A673 (cell line): ENCODE measurements around the gene CLIC4. TPM values are rescaled to one million over a fixed set of nuclear protein-coding genes. Genes with fewer than 3 reads are reported as not detected.

Source experiments
- BruUV-seq: library from RNA; stranded (reverse); fragments of 400-500 nt; replicated peaks from 2 replicates; lab custom pipeline; 2021; lab: Mats Ljungman, UMichigan
- CTCF ChIA-PET: fragments of 300-600 bp; sonication (Branson Sonifier 250); formaldehyde crosslinking; loops from one replicate; lab custom pipeline; 2022; ENCODE audit warnings: antibody characterized with exemption; lab: Charles Lee
- POLR2A ChIA-PET: fragments of 300-600 bp; sonication (Branson Sonifier 250); formaldehyde crosslinking; loops from one replicate; lab custom pipeline; 2022; ENCODE audit warnings: antibody characterized with exemption; ENCODE audit not compliant: low non-redundant PET; lab: Charles Lee
- DNase-seq: peaks from one replicate; pipeline ENCODE4 v3.0.0-alpha.2; 2015; ENCODE audit warnings: low spot score
- H3K27ac ChIP-seq: fragments of 200-600 bp; sonication (generic); 2 replicates; pipeline ENCODE4 v1.5.1; 2016; ENCODE audit warnings: mixed run types, low read depth, mild to moderate bottlenecking, mixed read lengths, antibody characterized with exemption, low read length; ENCODE audit not compliant: poor library complexity, severe bottlenecking
- H3K27me3 ChIP-seq: fragments of 200-600 bp; sonication (generic); replicated peaks from 2 replicates; pipeline ENCODE4 v1.6.1; 2017; ENCODE audit warnings: mixed run types, low read depth, mild to moderate bottlenecking, mixed read lengths, antibody characterized with exemption, low read length; ENCODE audit not compliant: insufficient read depth, poor library complexity
- H3K36me3 ChIP-seq: fragments of 200-600 bp; sonication (generic); 2 replicates; pipeline ENCODE4 v1.6.1; 2016; ENCODE audit warnings: mixed run types, mild to moderate bottlenecking, mixed read lengths, antibody characterized with exemption, low read length; ENCODE audit not compliant: insufficient read depth, poor library complexity, severe bottlenecking
- H3K4me1 ChIP-seq: fragments of 200-600 bp; sonication (generic); 2 replicates; pipeline ENCODE4 v1.6.1; 2017; ENCODE audit warnings: mixed run types, mild to moderate bottlenecking, mixed read lengths, antibody characterized with exemption, low read length; ENCODE audit not compliant: insufficient read depth, poor library complexity, severe bottlenecking
- H3K4me3 ChIP-seq: fragments of 200-600 bp; sonication (generic); 2 replicates; pipeline ENCODE4 v1.5.1; 2016; ENCODE audit warnings: low read depth, mixed run types, mild to moderate bottlenecking, mixed read lengths, low read length; ENCODE audit not compliant: poor library complexity, severe bottlenecking
- H3K9me3 ChIP-seq: fragments of 200-600 bp; sonication (generic); 2 replicates; pipeline ENCODE4 v1.6.1; 2016; ENCODE audit warnings: mixed run types, low read depth, mild to moderate bottlenecking, mixed read lengths, antibody characterized with exemption, low read length; ENCODE audit not compliant: poor library complexity, severe bottlenecking
- EZH2 ChIP-seq: fragments of 200-600 bp; sonication (generic); IDR thresholded peaks from 2 replicates; pipeline ENCODE4 v1.6.1; 2017; ENCODE audit warnings: borderline replicate concordance, low read depth, mild to moderate bottlenecking, mixed read lengths, antibody characterized with exemption, low read length; ENCODE audit not compliant: poor library complexity, severe bottlenecking
- intact Hi-C: fragments of 100-400 bp; cut with micrococcal nuclease; formaldehyde crosslinking; loops from one replicate; pipeline ENCODE4 v1.10.0; 2022; ENCODE audit not compliant: unreplicated experiment
- total RNA-seq: library from RNA; stranded (reverse); gene quantifications from 2 replicates; pipeline ENCODE4 v1.2.3, GENCODE V29; 2021
- TF ChIP-seq, protein P1 (sequence below): fragments of 300-800, 200-600 bp; sonication (generic); conservative IDR thresholded peaks from 2 replicates; pipeline ENCODE4 v1.5.1; 2017; ENCODE audit warnings: low read depth, mild to moderate bottlenecking, antibody characterized with exemption, low read length, moderate library complexity, mixed read lengths

The CLIC4 gene
- total RNA-seq, 1 experiment from 2014 or later: 207 TPM

DNA sequence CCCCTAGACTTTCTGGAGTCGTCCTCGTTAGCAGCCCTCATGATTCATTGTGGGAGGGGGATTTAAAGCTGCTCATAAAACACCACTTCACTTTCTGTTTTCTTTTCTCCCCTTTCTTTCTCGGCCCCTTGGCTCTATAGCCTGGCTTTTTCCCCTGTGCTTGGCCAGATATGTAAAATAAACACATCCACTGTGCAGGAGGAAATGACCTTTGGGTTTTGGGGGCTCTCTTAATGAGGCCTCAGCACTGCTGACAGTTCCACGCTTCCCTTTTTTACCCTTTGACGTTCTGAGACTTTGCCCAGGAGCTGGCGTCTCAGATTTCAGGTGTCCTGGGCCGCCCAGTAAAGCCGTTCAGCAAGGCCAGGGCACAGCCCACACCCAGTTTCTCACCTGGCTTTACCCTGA lies 119.1 kb downstream of the CLIC4 start:
- CTCF ChIA-PET: interaction anchor here (0.7 kb wide), 1 partner anchor 36 kb away, joined by 3 read pairs; no protein-coding TSS in a partner anchor
- no TSS peak for BruUV-seq
- no peaks in the 10 kb centered on the region for H3K4me1 ChIP-seq
- H3K4me3 ChIP-seq: no peak overlapping the region
- no peaks in the 10 kb centered on the region for H3K36me3 ChIP-seq
- intact Hi-C loops: no loop called here
- no peak for DNase-seq
- no peaks in the 10 kb centered on the region for H3K27me3 ChIP-seq
- no peak overlapping the region for H3K27ac ChIP-seq
- TF ChIP-seq, protein P1, sequence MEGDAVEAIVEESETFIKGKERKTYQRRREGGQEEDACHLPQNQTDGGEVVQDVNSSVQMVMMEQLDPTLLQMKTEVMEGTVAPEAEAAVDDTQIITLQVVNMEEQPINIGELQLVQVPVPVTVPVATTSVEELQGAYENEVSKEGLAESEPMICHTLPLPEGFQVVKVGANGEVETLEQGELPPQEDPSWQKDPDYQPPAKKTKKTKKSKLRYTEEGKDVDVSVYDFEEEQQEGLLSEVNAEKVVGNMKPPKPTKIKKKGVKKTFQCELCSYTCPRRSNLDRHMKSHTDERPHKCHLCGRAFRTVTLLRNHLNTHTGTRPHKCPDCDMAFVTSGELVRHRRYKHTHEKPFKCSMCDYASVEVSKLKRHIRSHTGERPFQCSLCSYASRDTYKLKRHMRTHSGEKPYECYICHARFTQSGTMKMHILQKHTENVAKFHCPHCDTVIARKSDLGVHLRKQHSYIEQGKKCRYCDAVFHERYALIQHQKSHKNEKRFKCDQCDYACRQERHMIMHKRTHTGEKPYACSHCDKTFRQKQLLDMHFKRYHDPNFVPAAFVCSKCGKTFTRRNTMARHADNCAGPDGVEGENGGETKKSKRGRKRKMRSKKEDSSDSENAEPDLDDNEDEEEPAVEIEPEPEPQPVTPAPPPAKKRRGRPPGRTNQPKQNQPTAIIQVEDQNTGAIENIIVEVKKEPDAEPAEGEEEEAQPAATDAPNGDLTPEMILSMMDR: no peak
- TF ChIP-seq EZH2: no peak
- POLR2A ChIA-PET: interaction anchor here (0.7 kb wide), 1 partner anchor 15 kb away, joined by 6 read pairs; no protein-coding TSS in a partner anchor
- H3K9me3 ChIP-seq: no peaks in the 10 kb centered on the region

DNA sequence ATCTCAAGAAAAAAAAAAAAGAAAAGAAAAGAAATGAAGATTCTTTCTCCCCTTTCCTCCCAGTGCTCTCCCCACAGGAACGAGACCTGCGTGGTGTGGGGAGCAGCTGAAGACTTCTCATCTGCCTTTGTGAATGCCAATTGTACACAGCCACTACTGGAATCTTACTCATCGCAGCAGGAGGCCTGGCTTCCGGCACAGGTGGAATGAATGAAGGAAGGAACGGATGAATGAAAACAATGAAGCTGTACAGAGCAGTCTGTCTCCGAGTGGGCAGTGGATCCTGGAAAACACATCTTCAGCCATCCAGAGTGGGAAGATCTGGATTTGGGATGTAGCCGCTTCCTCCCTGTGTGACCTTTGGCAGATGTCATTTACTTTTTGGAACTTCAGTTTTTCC lies 119.9 kb downstream of the CLIC4 start:
- POLR2A ChIA-PET: interaction anchor here (0.7 kb wide), 1 partner anchor 16 kb away, joined by 6 read pairs; no protein-coding TSS in a partner anchor
- intact Hi-C loops: no loop called here
- H3K9me3 ChIP-seq: no peaks in the 10 kb centered on the region
- no peak for TF ChIP-seq EZH2
- TF ChIP-seq, protein P1: no peak
- BruUV-seq: no TSS peak
- DNase-seq: no peak
- H3K27me3 ChIP-seq: no peaks in the 10 kb centered on the region
- H3K4me3 ChIP-seq: no peak overlapping the region
- CTCF ChIA-PET: no interaction called here
- H3K27ac ChIP-seq: no peak overlapping the region
- H3K36me3 ChIP-seq: no peaks in the 10 kb centered on the region
- H3K4me1 ChIP-seq: no peaks in the 10 kb centered on the region

DNA sequence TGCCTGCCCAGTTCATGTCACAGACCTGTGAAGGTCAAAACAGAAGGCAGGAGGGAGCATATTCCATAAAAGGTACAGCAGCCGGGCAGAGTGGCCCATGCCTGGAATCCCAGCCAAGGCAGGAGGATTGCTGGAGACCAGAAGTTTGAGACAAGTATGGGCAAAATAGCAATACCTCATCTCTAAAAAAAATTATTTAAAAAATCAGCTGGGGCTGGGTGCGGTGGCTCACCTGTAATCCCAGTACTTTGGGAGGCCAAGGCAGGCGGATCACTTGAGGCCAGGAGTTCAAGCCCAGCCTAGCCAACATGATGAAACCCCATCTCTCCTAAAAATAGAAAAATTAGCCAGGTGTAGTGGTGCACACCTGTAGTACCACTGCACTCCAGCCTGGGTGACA lies 120.3 kb downstream of the CLIC4 start:
- no peaks in the 10 kb centered on the region for H3K4me1 ChIP-seq
- H3K9me3 ChIP-seq: no peaks in the 10 kb centered on the region
- DNase-seq: no peak
- TF ChIP-seq EZH2: no peak
- TF ChIP-seq, protein P1: no peak
- H3K27me3 ChIP-seq: no peaks in the 10 kb centered on the region
- H3K36me3 ChIP-seq: no peaks in the 10 kb centered on the region
- BruUV-seq: no TSS peak
- POLR2A ChIA-PET: no interaction called here
- CTCF ChIA-PET: interaction anchor here (0.6 kb wide), 1 partner anchor 223 kb away, joined by 15 read pairs; no protein-coding TSS in a partner anchor
- H3K4me3 ChIP-seq: no peak overlapping the region
- intact Hi-C loops: no loop called here
- H3K27ac ChIP-seq: no peak overlapping the region
